GM12873 (cell line): ENCODE results near the gene FHIT.

ENCODE experiments used
- CTCF ChIP-seq: IDR thresholded peaks from 2 replicates; pipeline ENCODE4 v1.5.1; 2012; ENCODE audit warnings: low read depth, mild to moderate bottlenecking, moderate library complexity, low read length, control low read depth; ENCODE audit not compliant: insufficient read depth; ENCODE audit errors: missing control alignments

The FHIT gene

GRCh38 chr3:60513241-60513640, 738.0 kb downstream of the FHIT start:
- TF ChIP-seq CTCF = no peak

- no peak for TF ChIP-seq CTCF
These were observed 738.7 kb downstream of the FHIT start for GRCh38 chr3:60512506-60512905.

GRCh38 chr3:60509471-60509870, 741.8 kb downstream of the FHIT start:
- no peak for TF ChIP-seq CTCF

GRCh38 chr3:60504827-60505457, 746.3 kb downstream of the FHIT start:
- TF ChIP-seq CTCF = no peak

- no peak for TF ChIP-seq CTCF
These were observed 749.9 kb downstream of the FHIT start for GRCh38 chr3:60501314-60501713.

- TF ChIP-seq CTCF = no peak
These were observed 753.4 kb downstream of the FHIT start for GRCh38 chr3:60497902-60498301.

GRCh38 chr3:60490992-60491391, 760.3 kb downstream of the FHIT start:
- no peak for TF ChIP-seq CTCF
